Heart left ventricle (tissue), 16 donors: ENCODE results near the gene HERPUD1. TPM values are rescaled to one million over a fixed set of nuclear protein-coding genes. Genes with fewer than 3 reads are reported as not detected.
A peak's percentile ranks its signal among the peaks of the same experiment; 100 is the strongest.

ENCODE experiments used
- ATAC-seq, 4 donors: fragments of 200-7000 bp; cut with Tn5 transposase; one replicate each; pipeline ENCODE4 v1.9.1; 2020 to 2022; ENCODE audit warnings: moderate library complexity in 4 of 4, mild to moderate bottlenecking in 3 of 4, moderate number of reproducible peaks in 1 of 4
- DNase-seq, 5 donors: peaks; one replicate each; pipeline ENCODE4 v3.0.0-alpha.2; 2020
- H3K27ac ChIP-seq, 12 donors: fragments of 200-600 bp; sonication (generic) in 4 of 12; one replicate each; pipeline versions ENCODE4 v1.5.0 to v1.8.0; 2016 to 2022; ENCODE audit warnings: mild to moderate bottlenecking in 2 of 12
- H3K27me3 ChIP-seq, 9 donors: fragments of 200-600 bp; sonication (generic) in 2 of 9; one replicate each; pipeline versions ENCODE4 v1.5.1 to v1.8.0; 2016 to 2022; ENCODE audit warnings: mild to moderate bottlenecking in 3 of 9
- H3K36me3 ChIP-seq, 9 donors: fragments of 200-600 bp; sonication (generic) in 2 of 9; one replicate each; pipeline versions ENCODE4 v1.5.0 to v1.8.0; 2018 to 2022; ENCODE audit warnings: mild to moderate bottlenecking in 2 of 9
- H3K4me1 ChIP-seq, 12 donors: fragments of 200-600 bp; sonication (generic) in 4 of 12; one replicate each; pipeline versions ENCODE4 v1.5.0 to v1.8.0; 2016 to 2022; ENCODE audit warnings: mild to moderate bottlenecking in 3 of 12
- H3K4me3 ChIP-seq, 12 donors: fragments of 200-600 bp; sonication (generic) in 4 of 12; one replicate each; pipeline versions ENCODE4 v1.5.0 to v1.8.0; 2017 to 2022; ENCODE audit warnings: mild to moderate bottlenecking in 9 of 12, moderate library complexity in 4 of 12
- H3K9me3 ChIP-seq, 12 donors: fragments of 200-600 bp; sonication (generic) in 4 of 12; one replicate each; pipeline versions ENCODE4 v1.5.0 to v1.8.0; 2016 to 2022; ENCODE audit warnings: mild to moderate bottlenecking in 1 of 12
- POLR2A ChIP-seq, 2 donors: fragments of 450-650 bp; IDR thresholded peaks; one replicate each; pipeline ENCODE4 v1.6.1; 2017; ENCODE audit warnings: antibody characterized with exemption in 2 of 2, mild to moderate bottlenecking in 2 of 2, moderate library complexity in 2 of 2
- WGBS, 4 donors: extraction: QIAGEN DNeasy Blood & Tissue Kit in 2 of 4; methylation state at CpG; one replicate each; pipeline versions ENCODE4 v1.1.5 to v1.1.7; 2013 to 2018; 5-methylcytosine and 5-hydroxymethylcytosine counted together
- intact Hi-C, 10 donors: fragments of 100-400 bp; cut with DNase I; formaldehyde crosslinking; loops; one replicate each; pipeline versions ENCODE4 v1.11.1 to v1.14.2; 2022
- polyA plus RNA-seq, 2 donors: library from polyadenylated mRNA; stranded (reverse); fragments of 200-250 nt; gene quantifications; one replicate each; pipeline ENCODE4 v1.2.3, GENCODE V29; 2013
- total RNA-seq, 9 donors: library from RNA; depleted of rRNA in 2 of 9; stranded (reverse); fragments of >200 nt in 2 of 9; fragmentation: NEBNext Ultra II Directional in 3 of 9; extraction: Animal tissue kit (Norgen Biotek cat#: 25700) in 3 of 9; gene quantifications; one replicate each; pipeline versions ENCODE4 v1.1.0 to v1.2.4, GENCODE V29; 2016 to 2023
- TF ChIP-seq, protein P1 (sequence below), 12 donors: fragments of 200-600 bp; sonication (generic) in 4 of 12; IDR thresholded peaks; one replicate each; pipeline versions ENCODE4 v1.5.0 to v1.8.0; 2018 to 2022; ENCODE audit warnings: antibody characterized with exemption in 12 of 12, mild to moderate bottlenecking in 5 of 12
- donor health status: ischemic (EF 13 %, LVEDD 7.1; RV severe dilation, severe dysfunction).
- donor health status: healthy with polysubstance abuse.
- donor health status: DM: no; HTN: yes; CAD: no.
- donor health status: DM: no; HTN: no; CAD: no.
- donor health status: ischemic (EF 25% LVEDD 6.9; RV normal size, moderate dysfunction).
- donor health status: ischemic (EF 25% LVEDD 5.7; RV mildly dilated, moderate dysfunction).
- donor health status: healthy.
- donor health status: DM: yes; HTN: yes; CAD: no.
- donor health status: ischemic (EF 35%, LVEDD 5.7; RV mildly dilated, moderate dysfunction).
- donor health status: nonischemic (EF 11% LVEDD 7.7; RV severe dilation, severe dysfunction).
- donor health status: DM: yes; HTN: yes; CAD: no.
- donor health status: PGD.
- donor health status: ischemic (EF 29% LVEDD 5.4; RV normal size, mild dysfunction).
- donor health status: nonischemic (EF 23%, LVEDD 6.1; RV moderate dilation, normal function).

The HERPUD1 gene
- total and polyA plus RNA-seq, 11 donors, result 41.4 to 226 (median 117) TPM

DNA sequence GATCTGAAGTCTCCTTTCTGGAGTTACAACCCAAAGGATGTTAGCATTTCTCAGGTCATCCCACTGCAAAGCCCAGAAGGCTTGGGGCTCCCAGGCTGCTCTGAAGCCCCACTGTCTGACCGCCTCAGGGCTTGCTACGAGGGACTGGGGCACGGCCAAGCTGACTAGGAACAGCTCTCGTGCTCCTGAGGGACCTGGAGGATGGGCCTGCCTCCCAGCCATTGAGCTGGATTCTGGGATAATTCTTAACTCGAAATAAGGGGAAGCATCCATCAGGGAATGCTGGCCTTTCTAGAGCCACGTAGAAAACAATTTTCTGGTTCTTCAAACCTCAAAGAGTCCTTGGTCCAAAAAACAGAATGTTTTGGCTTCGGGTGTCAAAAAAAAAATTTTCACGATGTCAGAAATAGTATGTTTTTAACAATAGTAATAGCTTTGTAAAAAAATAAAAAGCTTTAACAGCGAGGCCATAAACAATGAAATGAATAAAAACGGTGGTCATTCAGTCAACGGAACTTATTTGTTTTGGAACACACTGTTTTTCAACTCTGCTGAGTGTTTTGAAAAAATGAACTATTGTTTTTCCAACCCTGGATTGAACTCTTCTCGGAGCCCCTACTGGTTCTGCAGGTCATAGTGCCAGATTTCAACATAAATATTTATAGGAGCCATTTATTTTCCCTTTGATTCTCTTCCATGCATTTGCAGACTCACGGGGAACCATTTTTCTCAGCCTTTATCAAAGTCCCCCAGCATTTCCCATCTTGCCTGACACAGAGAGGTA, 16.4 kb upstream of the HERPUD1 start:
- intact Hi-C loops, result no loop called here
- Histone ChIP-seq H3K4me3 (no peak overlapping the region), H3K27ac (peak overlapping the region in 11 of 12 donors; percentile 3 to 68 (median 59))

DNA sequence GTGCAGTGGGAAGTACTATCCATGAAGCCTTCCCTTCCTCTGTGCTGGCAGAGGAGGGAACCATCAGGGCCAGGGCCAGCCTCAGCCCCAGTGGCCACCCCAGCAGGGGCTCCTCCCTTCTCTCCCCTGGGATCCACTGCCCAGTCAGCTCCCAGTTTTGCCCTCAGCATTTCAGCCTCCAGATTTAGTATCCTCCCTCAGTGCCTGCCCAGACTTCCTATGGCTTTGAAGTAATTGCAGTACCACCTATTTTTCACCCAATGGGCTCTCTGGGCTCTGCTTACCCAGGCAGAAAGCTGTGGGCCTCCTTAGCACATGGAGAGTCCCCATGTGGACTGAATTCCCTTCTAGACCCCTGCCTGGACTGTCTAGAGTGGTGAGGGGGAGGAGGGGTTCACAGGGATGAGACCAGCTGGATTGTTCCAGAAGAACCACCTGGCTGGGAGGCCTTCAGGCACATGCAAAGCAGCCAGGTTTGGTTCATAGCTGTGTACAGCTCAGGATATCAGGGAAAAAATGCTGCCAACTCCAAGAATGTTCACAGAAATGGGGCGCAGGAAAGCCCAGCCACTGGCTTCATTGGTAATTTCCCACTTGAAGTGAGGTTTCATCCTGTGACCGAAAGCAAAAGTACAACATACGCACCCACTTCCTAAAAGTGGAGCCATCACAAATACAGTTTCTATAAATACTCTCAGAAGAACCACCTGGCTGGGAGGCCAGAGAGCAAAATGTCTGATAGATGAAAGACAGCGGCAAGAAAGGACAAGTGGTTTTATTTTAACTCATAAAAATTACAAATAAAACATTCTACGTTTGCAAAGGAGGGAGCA, 15.2 kb upstream of the HERPUD1 start:
- no peaks in the 10 kb centered on the region for H3K36me3 ChIP-seq
- TF ChIP-seq, protein P1, sequence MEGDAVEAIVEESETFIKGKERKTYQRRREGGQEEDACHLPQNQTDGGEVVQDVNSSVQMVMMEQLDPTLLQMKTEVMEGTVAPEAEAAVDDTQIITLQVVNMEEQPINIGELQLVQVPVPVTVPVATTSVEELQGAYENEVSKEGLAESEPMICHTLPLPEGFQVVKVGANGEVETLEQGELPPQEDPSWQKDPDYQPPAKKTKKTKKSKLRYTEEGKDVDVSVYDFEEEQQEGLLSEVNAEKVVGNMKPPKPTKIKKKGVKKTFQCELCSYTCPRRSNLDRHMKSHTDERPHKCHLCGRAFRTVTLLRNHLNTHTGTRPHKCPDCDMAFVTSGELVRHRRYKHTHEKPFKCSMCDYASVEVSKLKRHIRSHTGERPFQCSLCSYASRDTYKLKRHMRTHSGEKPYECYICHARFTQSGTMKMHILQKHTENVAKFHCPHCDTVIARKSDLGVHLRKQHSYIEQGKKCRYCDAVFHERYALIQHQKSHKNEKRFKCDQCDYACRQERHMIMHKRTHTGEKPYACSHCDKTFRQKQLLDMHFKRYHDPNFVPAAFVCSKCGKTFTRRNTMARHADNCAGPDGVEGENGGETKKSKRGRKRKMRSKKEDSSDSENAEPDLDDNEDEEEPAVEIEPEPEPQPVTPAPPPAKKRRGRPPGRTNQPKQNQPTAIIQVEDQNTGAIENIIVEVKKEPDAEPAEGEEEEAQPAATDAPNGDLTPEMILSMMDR (IDR thresholded peaks at IDR 0.05), result no peak
- no peak for TF ChIP-seq POLR2A (IDR thresholded peaks at IDR 0.05)
- ATAC-seq (peak in 2 of 4 donors; percentile 33 to 56), DNase-seq (no peak)
- H3K9me3 ChIP-seq, result no peaks in the 10 kb centered on the region
- H3K27me3 ChIP-seq, result no peaks in the 10 kb centered on the region
- intact Hi-C loops, result no loop called here
- peaks cover 0 to 59% (median 32%) of the 10 kb centered on the region in 12 donors for H3K4me1 ChIP-seq
- WGBS, 4 donors, result 35 to 56% (median 48%) methylated on average over 5 of the region's 5 CpGs
- H3K27ac ChIP-seq, result peak overlapping the region in 11 of 12 donors; percentile 27 to 81 (median 62)
- no peak overlapping the region for H3K4me3 ChIP-seq

More for the DNA sequence above, 16.4 kb upstream of the HERPUD1 start:
- TF ChIP-seq POLR2A (IDR thresholded peaks at IDR 0.05), result no peak
- TF ChIP-seq, protein P1 (IDR thresholded peaks at IDR 0.05), result no peak
- 46 to 60% (median 52%) methylated on average over 13 of the region's 13 CpGs for WGBS, 4 donors
- DNase-seq, result peak in 2 of 5 donors; percentile 30 to 38
- H3K36me3 ChIP-seq, result no peaks in the 10 kb centered on the region
- ATAC-seq, result no peak
- H3K4me1 ChIP-seq, result peaks cover 0 to 70% (median 38%) of the 10 kb centered on the region in 12 donors
- no peaks in the 10 kb centered on the region for H3K9me3 ChIP-seq
- no peaks in the 10 kb centered on the region for H3K27me3 ChIP-seq

DNA sequence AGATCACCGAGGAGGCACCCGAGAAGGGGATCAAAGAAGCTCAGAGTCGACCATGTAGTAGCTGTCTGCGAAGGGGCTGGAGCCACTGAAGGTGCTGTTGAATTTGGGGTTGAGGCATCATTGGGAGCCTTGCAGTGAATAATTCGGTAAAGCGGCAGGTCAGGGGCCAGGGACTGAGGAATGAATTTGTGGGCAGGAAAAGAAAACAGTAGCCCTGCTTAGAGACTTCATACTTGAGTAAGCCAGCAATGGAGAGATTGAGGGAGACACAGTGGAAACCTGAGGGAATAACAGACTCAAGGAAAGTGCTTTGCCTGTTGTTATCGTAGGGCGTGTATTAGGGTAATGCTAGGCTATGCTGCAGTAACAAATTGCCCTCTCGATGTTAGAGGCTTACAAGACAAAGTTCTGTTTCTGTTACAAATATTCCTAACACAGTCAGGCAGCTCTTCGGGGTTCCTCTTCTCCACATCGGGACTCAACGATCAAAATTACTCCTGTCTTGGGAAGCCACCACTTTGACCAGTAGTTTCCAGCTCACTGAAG, 13.4 kb upstream of the HERPUD1 start:
- Histone ChIP-seq H3K4me3 (no peak overlapping the region), H3K36me3 (no peaks in the 10 kb centered on the region), H3K4me1 (peaks cover 0 to 41% (median 23%) of the 10 kb centered on the region in 12 donors), H3K9me3 (no peaks in the 10 kb centered on the region), H3K27ac (peak overlapping the region in 3 of 12 donors; percentile 25 to 67 (median 64)), H3K27me3 (no peaks in the 10 kb centered on the region)
- TF ChIP-seq, protein P1 (IDR thresholded peaks at IDR 0.05), result no peak
- 89 to 93% (median 91%) methylated on average over 12 of the region's 12 CpGs for WGBS, 4 donors
- intact Hi-C loops, result no loop called here
- DNase-seq, result no peak
- ATAC-seq, result peak in 1 of 4 donors; percentile 11
